ENCODE measurements around the gene FHOD1. TPM values are rescaled to one million over a fixed set of nuclear protein-coding genes. Genes with fewer than 3 reads are reported as not detected.

FHOD1 gene
- total RNA-seq, 4 donors from 2014 or later, result 6.3 to 15.6 (median 8.4) TPM

DNA sequence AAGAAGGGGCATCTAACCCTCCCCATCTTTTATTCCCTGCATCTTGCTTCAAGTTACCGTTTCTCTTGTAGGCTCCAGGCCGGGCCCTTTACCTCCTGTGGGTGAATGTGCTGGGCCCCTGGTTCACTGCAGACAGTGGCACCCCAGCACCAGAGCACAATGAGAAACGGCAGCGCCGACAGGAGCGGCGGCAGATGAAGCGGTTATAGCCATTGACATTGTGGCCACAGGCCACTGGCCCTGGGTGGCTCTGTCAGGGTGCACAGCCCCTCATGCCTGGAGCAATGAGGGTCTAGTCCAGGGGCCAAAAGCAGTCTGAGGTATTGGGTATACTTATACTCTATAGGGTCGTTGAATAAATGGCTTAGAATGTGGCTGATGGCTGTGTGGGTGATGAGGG lies 18.4 kb downstream of the FHOD1 start:
- no peak for DNase-seq (ENCODE audit: low spot score in 2 of 2)
- 82 to 85% methylated on average over 9 of the region's 9 CpGs for WGBS, 2 donors
- intact Hi-C loops (cut with DNase I; ENCODE audit: low total_unique reads), result no loop called here
- no peak for TF ChIP-seq POLR2A (IDR thresholded peaks at IDR 0.05)
- TF ChIP-seq, protein P1, sequence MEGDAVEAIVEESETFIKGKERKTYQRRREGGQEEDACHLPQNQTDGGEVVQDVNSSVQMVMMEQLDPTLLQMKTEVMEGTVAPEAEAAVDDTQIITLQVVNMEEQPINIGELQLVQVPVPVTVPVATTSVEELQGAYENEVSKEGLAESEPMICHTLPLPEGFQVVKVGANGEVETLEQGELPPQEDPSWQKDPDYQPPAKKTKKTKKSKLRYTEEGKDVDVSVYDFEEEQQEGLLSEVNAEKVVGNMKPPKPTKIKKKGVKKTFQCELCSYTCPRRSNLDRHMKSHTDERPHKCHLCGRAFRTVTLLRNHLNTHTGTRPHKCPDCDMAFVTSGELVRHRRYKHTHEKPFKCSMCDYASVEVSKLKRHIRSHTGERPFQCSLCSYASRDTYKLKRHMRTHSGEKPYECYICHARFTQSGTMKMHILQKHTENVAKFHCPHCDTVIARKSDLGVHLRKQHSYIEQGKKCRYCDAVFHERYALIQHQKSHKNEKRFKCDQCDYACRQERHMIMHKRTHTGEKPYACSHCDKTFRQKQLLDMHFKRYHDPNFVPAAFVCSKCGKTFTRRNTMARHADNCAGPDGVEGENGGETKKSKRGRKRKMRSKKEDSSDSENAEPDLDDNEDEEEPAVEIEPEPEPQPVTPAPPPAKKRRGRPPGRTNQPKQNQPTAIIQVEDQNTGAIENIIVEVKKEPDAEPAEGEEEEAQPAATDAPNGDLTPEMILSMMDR (IDR thresholded peaks at IDR 0.05), result no peak
- no peak overlapping the region for H3K4me3 ChIP-seq (ENCODE audit: low read depth, poor library complexity, severe bottlenecking)

DNA sequence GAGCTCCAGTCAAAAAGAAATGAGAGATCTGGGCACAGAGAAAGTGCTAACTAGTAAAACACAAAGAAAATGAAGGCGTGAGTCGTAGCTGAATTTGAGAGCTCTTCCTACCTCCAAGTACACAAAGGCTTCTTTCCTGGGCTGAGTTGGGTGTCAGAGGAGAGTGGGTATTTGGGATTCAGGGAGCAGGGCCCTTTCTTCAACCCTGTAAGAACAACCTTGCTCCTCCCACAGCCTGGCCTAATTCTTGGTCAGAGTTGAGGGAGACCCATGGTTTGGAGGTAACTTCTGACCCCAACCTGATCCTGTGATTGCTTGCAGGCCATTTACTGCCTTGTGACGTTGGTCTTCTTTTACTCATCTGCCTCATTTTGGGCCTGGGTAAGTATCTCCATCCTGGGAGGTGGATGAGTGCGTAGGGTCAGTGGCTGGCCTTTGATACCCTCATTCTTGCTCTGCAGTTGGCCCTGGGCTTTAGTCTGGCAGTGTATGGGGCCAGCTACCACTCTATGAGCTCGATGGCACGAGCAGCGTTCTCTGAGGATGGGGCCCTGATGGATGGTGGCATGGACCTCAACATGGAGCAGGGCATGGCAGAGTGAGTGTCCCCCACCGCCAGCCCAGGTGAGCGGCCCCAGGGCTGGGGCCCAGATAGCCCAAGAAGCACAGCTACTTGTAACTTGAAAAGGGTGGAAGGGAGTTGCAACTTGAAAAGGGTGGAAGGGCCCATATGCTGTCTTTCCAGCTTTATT lies 19.1 kb downstream of the FHOD1 start:
- intact Hi-C loops (cut with DNase I; ENCODE audit: low total_unique reads), result no loop called here
- WGBS, 2 donors, result 86 to 91% methylated on average over 9 of the region's 9 CpGs
- no peak overlapping the region for H3K4me3 ChIP-seq (ENCODE audit: low read depth, poor library complexity, severe bottlenecking)
- no peak for TF ChIP-seq POLR2A (IDR thresholded peaks at IDR 0.05)
- TF ChIP-seq, protein P1 (IDR thresholded peaks at IDR 0.05), result no peak
- no peak for DNase-seq (ENCODE audit: low spot score in 2 of 2)

DNA sequence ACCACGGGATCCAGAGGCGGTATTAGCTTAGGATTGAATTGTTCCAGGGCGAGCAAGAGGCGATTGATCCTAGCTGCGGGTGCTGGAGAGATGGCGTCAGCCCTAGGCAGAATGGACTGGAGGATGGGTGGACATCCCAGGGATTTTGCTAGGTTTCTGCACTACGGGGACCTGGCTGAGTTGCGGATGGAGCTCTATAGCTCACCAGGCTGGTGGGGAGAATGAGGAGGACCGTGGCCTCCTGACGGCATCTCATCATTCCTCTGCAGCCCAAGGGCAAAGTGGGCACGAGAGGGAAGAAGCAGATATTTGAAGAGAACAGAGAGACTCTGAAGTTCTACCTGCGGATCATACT lies 19.7 kb downstream of the FHOD1 start:
- peak overlapping the region; percentile 91 for H3K4me3 ChIP-seq (ENCODE audit: low read depth, poor library complexity, severe bottlenecking)
- 10 to 11% methylated on average over 8 to 12 of the region's 12 CpGs for WGBS, 2 donors
- intact Hi-C loops (cut with DNase I; ENCODE audit: low total_unique reads), result no loop called here
- DNase-seq (ENCODE audit: low spot score in 2 of 2), result no peak
- no peak for TF ChIP-seq POLR2A (IDR thresholded peaks at IDR 0.05)
- TF ChIP-seq, protein P1 (IDR thresholded peaks at IDR 0.05), result no peak

DNA sequence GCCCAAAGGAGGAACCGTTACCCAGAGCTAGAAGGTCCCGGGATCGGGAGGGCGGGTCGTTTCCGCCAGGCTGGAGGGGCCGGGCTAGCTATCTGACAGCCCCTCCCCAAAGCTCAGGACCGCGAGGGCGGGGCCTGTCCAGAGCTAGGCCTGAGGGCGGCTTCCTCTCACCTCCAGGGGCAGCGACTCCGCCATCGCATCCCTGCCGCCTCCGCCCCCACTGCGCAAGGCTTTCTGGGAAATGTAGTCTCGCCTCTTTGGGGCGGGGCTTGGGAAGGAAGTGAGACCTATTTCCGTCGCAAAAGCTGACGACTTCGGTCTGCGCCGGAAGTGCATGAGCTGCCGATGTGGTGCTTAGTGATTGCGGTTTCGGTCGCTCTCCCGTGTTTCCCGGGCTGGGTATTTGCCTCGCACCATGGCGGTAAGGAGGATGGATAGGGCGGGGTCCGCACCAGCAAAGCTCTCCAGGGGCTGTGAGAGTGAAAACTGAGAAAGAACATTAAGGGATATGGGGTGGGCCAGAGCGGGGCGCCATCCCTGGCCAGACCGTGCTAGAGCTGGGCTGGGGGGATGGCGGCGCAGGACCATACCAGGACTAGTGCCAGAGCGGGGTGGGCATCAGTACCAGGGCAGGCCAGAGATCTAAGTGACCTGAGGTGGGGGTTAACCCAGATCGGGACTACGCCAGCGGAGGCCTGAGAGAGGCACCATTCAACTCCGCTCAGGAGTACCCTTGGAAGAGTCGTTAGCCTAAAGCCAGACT lies 20.3 kb downstream of the FHOD1 start, which contains the start of gene TMEM208:
TMEM208 (plus strand) TSS at position 327 of the 763 bp plus-strand sequence; CDS start at position 416, 89 bp downstream.
- 0 to 1% methylated on average over 30 to 46 of the region's 46 CpGs for WGBS, 2 donors
- intact Hi-C loops (cut with DNase I; ENCODE audit: low total_unique reads), result no loop called here
- H3K4me3 ChIP-seq (ENCODE audit: low read depth, poor library complexity, severe bottlenecking), result peak within 1 kb of the TSS; percentile 91
- peak; percentile 98 to 100 for DNase-seq (ENCODE audit: low spot score in 2 of 2)
- TF ChIP-seq, protein P1 (IDR thresholded peaks at IDR 0.05), result peak in 1 of 3 donors; percentile 26
- TF ChIP-seq POLR2A (IDR thresholded peaks at IDR 0.05), result no peak

DNA sequence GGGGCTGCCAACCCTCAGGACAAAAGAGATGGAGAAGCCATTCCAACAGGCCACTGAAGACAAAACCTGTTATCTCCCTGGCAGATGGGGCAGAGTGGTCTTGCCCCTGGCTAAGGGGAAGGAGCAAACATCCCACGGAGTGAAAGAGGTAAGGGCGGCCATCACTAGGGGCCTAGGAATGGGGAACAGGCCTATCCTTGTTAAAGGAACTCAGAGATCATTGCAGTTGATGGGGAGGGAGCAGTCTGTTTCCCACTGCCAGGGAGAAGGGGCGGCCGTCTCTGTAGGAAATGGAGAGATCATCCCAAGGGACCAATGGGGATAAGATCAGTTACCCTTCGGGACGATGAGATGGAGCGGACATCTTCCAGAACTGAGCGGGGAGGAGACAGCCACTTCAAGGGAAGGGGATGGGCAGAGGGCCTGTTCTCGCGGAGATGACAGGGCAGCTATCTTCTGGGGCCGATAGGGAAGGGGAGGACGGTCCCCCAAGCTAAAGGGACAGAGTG lies 20.9 kb downstream of the FHOD1 start:
- intact Hi-C loops (cut with DNase I; ENCODE audit: low total_unique reads), result no loop called here
- DNase-seq (ENCODE audit: low spot score in 2 of 2), result no peak
- TF ChIP-seq, protein P1 (IDR thresholded peaks at IDR 0.05), result no peak
- TF ChIP-seq POLR2A (IDR thresholded peaks at IDR 0.05), result no peak
- WGBS, 2 donors, result 8 to 12% methylated on average over 12 of the region's 12 CpGs
- H3K4me3 ChIP-seq (ENCODE audit: low read depth, poor library complexity, severe bottlenecking), result peak overlapping the region; percentile 91

Data from lower leg skin (tissue), 4 donors.